GM23338 (cell line): ENCODE data around the gene PTPRN2. TPM values are rescaled to one million over a fixed set of nuclear protein-coding genes. Genes with fewer than 3 reads are reported as not detected.

Experiments used
- ATAC-seq: fragments of 200-7000 bp; cut with Tn5 transposase; 3 replicates; pipeline ENCODE4 v1.9.1; 2020
- DNase-seq: peaks from one replicate; pipeline ENCODE4 v3.0.0-alpha.2; 2015; ENCODE audit warnings: low spot score
- H2AFZ ChIP-seq: fragments of 200-600 bp; sonication (generic); 2 replicates; pipeline ENCODE4 v1.8.0; 2016; ENCODE audit warnings: antibody characterized with exemption, mild to moderate bottlenecking, moderate library complexity
- H3F3A ChIP-seq: fragments of 200-600 bp; sonication (generic); replicated peaks from 2 replicates; pipeline ENCODE4 v1.8.0; 2017; ENCODE audit warnings: antibody characterized with exemption, mixed run types, low read depth
- H3K27ac ChIP-seq: fragments of 200-600 bp; sonication (generic); 2 replicates; pipeline ENCODE4 v1.6.1; 2016; ENCODE audit warnings: low read depth
- H3K27me3 ChIP-seq: fragments of 200-600 bp; sonication (generic); 2 replicates; pipeline ENCODE4 v1.8.0; 2016; ENCODE audit warnings: mild to moderate bottlenecking, mixed run types, moderate library complexity; ENCODE audit not compliant: insufficient read depth
- H3K36me3 ChIP-seq: fragments of 200-600 bp; sonication (generic); 2 replicates; pipeline ENCODE4 v1.8.0; 2016; ENCODE audit warnings: mild to moderate bottlenecking; ENCODE audit not compliant: insufficient read depth
- H3K4me1 ChIP-seq: fragments of 200-600 bp; sonication (generic); 2 replicates; pipeline ENCODE4 v1.8.0; 2016; ENCODE audit warnings: mild to moderate bottlenecking, moderate library complexity; ENCODE audit not compliant: insufficient read depth
- H3K4me2 ChIP-seq: fragments of 200-600 bp; sonication (generic); 2 replicates; pipeline ENCODE4 v1.7.1; 2017; ENCODE audit warnings: mixed run types
- H3K4me3 ChIP-seq: fragments of 200-600 bp; sonication (generic); 2 replicates; pipeline ENCODE4 v1.6.1; 2016; ENCODE audit warnings: mixed run types
- H3K79me2 ChIP-seq: fragments of 200-600 bp; sonication (generic); replicated peaks from 2 replicates; pipeline ENCODE4 v1.8.0; 2017; ENCODE audit warnings: mild to moderate bottlenecking; ENCODE audit not compliant: insufficient read depth
- H3K9me2 ChIP-seq: fragments of 200-600 bp; sonication (generic); 2 replicates; pipeline ENCODE4 v1.8.0; 2017; ENCODE audit not compliant: insufficient read depth
- H4K20me1 ChIP-seq: fragments of 200-600 bp; sonication (generic); replicated peaks from 2 replicates; pipeline ENCODE4 v1.8.0; 2017; ENCODE audit warnings: mild to moderate bottlenecking; ENCODE audit not compliant: insufficient read depth
- H3K27ac Mint-ChIP-seq: 2 replicates; pipeline ENCODE4 v1.8.0; 2020; ENCODE audit warnings: inconsistent platforms, mild to moderate bottlenecking, moderate library complexity, mixed read lengths
- H3K27me3 Mint-ChIP-seq: 3 replicates; pipeline ENCODE4 v1.8.0; 2022; ENCODE audit warnings: low read depth, mild to moderate bottlenecking, moderate library complexity, mixed read lengths, inconsistent platforms; ENCODE audit not compliant: insufficient read depth, poor library complexity
- H3K36me3 Mint-ChIP-seq: 3 replicates; pipeline ENCODE4 v1.8.0; 2021; ENCODE audit warnings: low read depth, mild to moderate bottlenecking, inconsistent platforms, moderate library complexity, mixed read lengths
- H3K4me1 Mint-ChIP-seq: 3 replicates; pipeline ENCODE4 v1.8.0; 2020; ENCODE audit warnings: mild to moderate bottlenecking, inconsistent platforms, mixed read lengths
- H3K4me3 Mint-ChIP-seq: 3 replicates; pipeline ENCODE4 v1.8.0; 2021; ENCODE audit warnings: moderate library complexity, mild to moderate bottlenecking, inconsistent platforms, mixed read lengths
- H3K9me3 Mint-ChIP-seq: 3 replicates; pipeline ENCODE4 v1.8.0; 2020; ENCODE audit warnings: moderate library complexity, mild to moderate bottlenecking, inconsistent platforms, mixed read lengths
- CREB1 ChIP-seq: fragments of 250-450 bp; sonication (Bioruptor Pico); IDR thresholded peaks from 2 replicates; pipeline ENCODE4 v1.5.0; 2020; ENCODE audit warnings: low read depth, mild to moderate bottlenecking, moderate library complexity
- CTCF ChIP-seq, 2 experiments: fragments of 200-600 bp in 1 of 2; sonication (generic) in 1 of 2; conservative IDR thresholded peaks; 2 replicates each; pipeline versions ENCODE4 v1.5.1 to v1.6.1; 2016 to 2017; ENCODE audit warnings: antibody characterized with exemption in 2 of 2, low read depth in 2 of 2, mild to moderate bottlenecking in 2 of 2, moderate library complexity in 1 of 2
- EZH2 ChIP-seq: fragments of 200-600 bp; sonication (generic); IDR thresholded peaks from one replicate; pipeline ENCODE4 v1.8.0; 2017; ENCODE audit warnings: antibody characterized with exemption, mild to moderate bottlenecking, low read depth; ENCODE audit not compliant: unreplicated experiment
- NANOG ChIP-seq: IDR thresholded peaks from 2 replicates; pipeline ENCODE4 v1.6.1; 2016; ENCODE audit warnings: antibody characterized with exemption, borderline replicate concordance
- POLR2AphosphoS5 ChIP-seq: IDR thresholded peaks from 2 replicates; pipeline ENCODE4 v1.6.1; 2016; ENCODE audit warnings: antibody characterized with exemption, low read depth
- STAT1 ChIP-seq: IDR thresholded peaks from one replicate; pipeline ENCODE4 v1.6.1; 2016; ENCODE audit warnings: antibody characterized with exemption; ENCODE audit not compliant: unreplicated experiment
- ZNF462 ChIP-seq: fragments of 250-450 bp; sonication (Bioruptor Pico); IDR thresholded peaks from 2 replicates; pipeline ENCODE4 v1.5.0; 2020; ENCODE audit warnings: mild to moderate bottlenecking, moderate library complexity
- polyA plus RNA-seq: library from polyadenylated mRNA; unstranded; fragments of >200 nt; fragmentation: Nextera tagmentation; extraction: Ambion mirVana; gene quantifications from 2 replicates; pipeline ENCODE4 v1.2.1, GENCODE V29; 2016
- total RNA-seq: library from RNA; depleted of rRNA; stranded (reverse); fragments of >200 nt; shearing (Covaris generic); gene quantifications from 2 replicates; pipeline ENCODE4 v1.2.3, GENCODE V29; 2014

PTPRN2 gene
- total and polyA plus RNA-seq, 2 experiments from 2014 or later, result 0.87 to 4.0 TPM

DNA sequence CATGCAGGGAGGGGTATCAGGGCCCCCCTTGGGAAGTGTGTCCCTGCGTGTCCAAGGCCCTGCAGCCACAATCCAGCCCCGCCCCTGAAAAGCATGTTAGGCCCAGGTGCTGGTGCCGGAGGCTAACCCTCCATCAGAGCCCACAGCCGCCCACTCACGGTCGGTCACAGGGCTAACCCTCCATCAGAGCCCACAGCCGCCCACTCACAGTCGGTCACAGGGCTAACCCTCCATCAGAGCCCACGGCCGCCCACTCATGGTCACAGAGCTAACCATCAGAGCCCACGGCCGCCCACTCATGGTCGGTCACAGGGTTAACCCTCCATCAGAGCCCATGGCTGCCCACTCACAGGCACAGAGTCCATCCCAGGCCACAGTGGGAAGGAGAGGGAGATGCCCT, 824.8 kb downstream of the PTPRN2 start:
- H4K20me1 ChIP-seq, result no peaks in the 10 kb centered on the region
- no peaks in the 10 kb centered on the region for H3K36me3 ChIP-seq
- H3K9me3 Mint-ChIP-seq, result peaks cover 88% of the 10 kb centered on the region
- no peak overlapping the region for H3K27ac ChIP-seq
- no peaks in the 10 kb centered on the region for H3K79me2 ChIP-seq
- H3K9me2 ChIP-seq, result no peaks in the 10 kb centered on the region
- H3K36me3 Mint-ChIP-seq, result peaks cover 53% of the 10 kb centered on the region
- no peak overlapping the region for H3K4me2 ChIP-seq
- no peaks in the 10 kb centered on the region for H3K27me3 ChIP-seq
- no peak overlapping the region for H3K27ac Mint-ChIP-seq
- no peak for ATAC-seq
- no peaks in the 10 kb centered on the region for H3F3A ChIP-seq
- DNase-seq, result no peak
- no peaks in the 10 kb centered on the region for H3K4me1 Mint-ChIP-seq
- no peak overlapping the region for H3K4me3 ChIP-seq
- no peak overlapping the region for H2AFZ ChIP-seq
- no peaks in the 10 kb centered on the region for H3K4me1 ChIP-seq
- H3K4me3 Mint-ChIP-seq, result no peak overlapping the region
- no peak for TF ChIP-seq EZH2
- TF ChIP-seq ZNF462 (CRISPR knock-in tag), result no peak
- no peak for TF ChIP-seq CREB1 (CRISPR knock-in tag)
- TF ChIP-seq CTCF (conservative IDR thresholded peaks at IDR 0.05; ENCODE audit: low read depth in 2 of 2), result no peak
- no peak for TF ChIP-seq POLR2AphosphoS5
- TF ChIP-seq NANOG, result no peak
- no peak for TF ChIP-seq STAT1
- H3K27me3 Mint-ChIP-seq, result peaks cover 6% of the 10 kb centered on the region
